Neural progenitor cell (in vitro differentiated cells): ENCODE results near the gene CD59. TPM values are rescaled to one million over a fixed set of nuclear protein-coding genes. Genes with fewer than 3 reads are reported as not detected.

Experiments
- DNase-seq: peaks from one replicate; pipeline ENCODE4 v3.0.0-alpha.2; 2016; ENCODE audit warnings: low spot score
- H2AFZ ChIP-seq: fragments of 200-600 bp; sonication (generic); replicated peaks from 2 replicates; pipeline ENCODE4 v1.6.1; 2016; ENCODE audit warnings: antibody characterized with exemption
- H3F3A ChIP-seq: fragments of 200-600 bp; sonication (generic); 2 replicates; pipeline ENCODE4 v1.6.1; 2016; ENCODE audit warnings: antibody characterized with exemption, low read depth
- H3K27ac ChIP-seq: fragments of 200-600 bp; sonication (generic); 2 replicates; pipeline ENCODE4 v1.5.1; 2016; ENCODE audit warnings: mild to moderate bottlenecking
- H3K27me3 ChIP-seq: fragments of 200-600 bp; sonication (generic); 2 replicates; pipeline ENCODE4 v1.6.1; 2016; ENCODE audit warnings: mild to moderate bottlenecking, moderate library complexity
- H3K36me3 ChIP-seq: fragments of 200-600 bp; sonication (generic); 2 replicates; pipeline ENCODE4 v1.5.1; 2016
- H3K4me1 ChIP-seq: fragments of 200-600 bp; sonication (generic); 2 replicates; pipeline ENCODE4 v1.6.1; 2016; ENCODE audit warnings: mixed run types
- H3K4me2 ChIP-seq: fragments of 200-600 bp; sonication (generic); 2 replicates; pipeline ENCODE4 v1.6.1; 2016
- H3K4me3 ChIP-seq: fragments of 200-600 bp; sonication (generic); 2 replicates; pipeline ENCODE4 v1.5.1; 2016
- H3K79me2 ChIP-seq: fragments of 200-600 bp; sonication (generic); 2 replicates; pipeline ENCODE4 v1.6.1; 2016; ENCODE audit warnings: low read depth
- H3K9ac ChIP-seq: fragments of 200-600 bp; sonication (generic); 2 replicates; pipeline ENCODE4 v1.6.1; 2016
- H3K9me3 ChIP-seq: fragments of 200-600 bp; sonication (generic); 2 replicates; pipeline ENCODE4 v1.5.1; 2016; ENCODE audit warnings: low read depth
- H4K20me1 ChIP-seq: fragments of 200-600 bp; sonication (generic); 2 replicates; pipeline ENCODE4 v1.6.1; 2016; ENCODE audit warnings: low read depth
- H3K27ac Mint-ChIP-seq: 3 replicates; pipeline ENCODE4 v1.8.0; 2021; ENCODE audit warnings: mixed read lengths
- H3K27me3 Mint-ChIP-seq: 2 replicates; pipeline ENCODE4 v1.8.0; 2022; ENCODE audit warnings: low read depth, mild to moderate bottlenecking, inconsistent platforms, moderate library complexity, mixed read lengths; ENCODE audit not compliant: insufficient read depth
- H3K36me3 Mint-ChIP-seq: 3 replicates; pipeline ENCODE4 v1.8.0; 2021; ENCODE audit warnings: mixed read lengths
- H3K4me1 Mint-ChIP-seq: 3 replicates; pipeline ENCODE4 v1.8.0; 2021; ENCODE audit warnings: mixed read lengths
- H3K4me3 Mint-ChIP-seq: 3 replicates; pipeline ENCODE4 v1.8.0; 2021; ENCODE audit warnings: mild to moderate bottlenecking, moderate library complexity, mixed read lengths
- H3K9me3 Mint-ChIP-seq: 3 replicates; pipeline ENCODE4 v1.8.0; 2020; ENCODE audit warnings: mixed read lengths
- EZH2 ChIP-seq: fragments of 200-600 bp; sonication (generic); IDR thresholded peaks from 2 replicates; pipeline ENCODE4 v1.6.1; 2017; ENCODE audit warnings: antibody characterized with exemption, mild to moderate bottlenecking, moderate library complexity
- EZH2phosphoT487 ChIP-seq: fragments of 200-600 bp; sonication (generic); IDR thresholded peaks from 2 replicates; pipeline ENCODE4 v1.6.1; 2017; ENCODE audit warnings: antibody characterized with exemption
- total RNA-seq: library from RNA; depleted of rRNA; stranded (reverse); fragments of >200 nt; gene quantifications from 2 replicates; pipeline ENCODE4 v1.2.3, GENCODE V29; 2015; ENCODE audit warnings: low replicate concordance
- TF ChIP-seq, protein P1 (sequence below): fragments of 200-600 bp; sonication (generic); IDR thresholded peaks from 2 replicates; pipeline ENCODE4 v1.5.1; 2017; ENCODE audit warnings: antibody characterized with exemption, mild to moderate bottlenecking

CD59 gene
- total RNA-seq, 1 donor from 2014 or later: 74.7 TPM

DNA sequence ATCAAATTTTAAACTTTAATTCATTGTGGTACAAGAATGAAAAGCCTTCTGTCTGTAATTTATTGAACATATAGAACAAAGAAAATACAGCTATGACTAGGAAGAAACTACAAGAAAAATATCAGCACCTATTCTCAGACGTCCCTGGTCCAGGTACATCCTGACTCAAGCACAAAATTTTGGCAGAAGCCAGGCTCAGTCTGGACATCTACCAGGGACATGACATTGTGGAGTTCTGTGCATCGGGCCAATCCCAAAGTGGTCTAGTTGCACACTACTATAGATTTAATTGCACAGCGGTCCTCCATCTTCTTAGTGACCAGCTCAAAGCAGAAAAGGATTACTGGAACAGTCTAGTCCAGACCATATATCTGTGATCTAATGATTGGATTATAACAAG lies 15.7 kb upstream of the CD59 start:
- Mint-ChIP-seq H3K4me1 (no peaks in the 10 kb centered on the region), H3K4me3 (no peak overlapping the region), H3K27ac (no peak overlapping the region), H3K36me3 (peaks cover 14% of the 10 kb centered on the region), H3K27me3 (no peaks in the 10 kb centered on the region), H3K9me3 (no peaks in the 10 kb centered on the region)
- no peak for TF ChIP-seq EZH2
- TF ChIP-seq, protein P1, sequence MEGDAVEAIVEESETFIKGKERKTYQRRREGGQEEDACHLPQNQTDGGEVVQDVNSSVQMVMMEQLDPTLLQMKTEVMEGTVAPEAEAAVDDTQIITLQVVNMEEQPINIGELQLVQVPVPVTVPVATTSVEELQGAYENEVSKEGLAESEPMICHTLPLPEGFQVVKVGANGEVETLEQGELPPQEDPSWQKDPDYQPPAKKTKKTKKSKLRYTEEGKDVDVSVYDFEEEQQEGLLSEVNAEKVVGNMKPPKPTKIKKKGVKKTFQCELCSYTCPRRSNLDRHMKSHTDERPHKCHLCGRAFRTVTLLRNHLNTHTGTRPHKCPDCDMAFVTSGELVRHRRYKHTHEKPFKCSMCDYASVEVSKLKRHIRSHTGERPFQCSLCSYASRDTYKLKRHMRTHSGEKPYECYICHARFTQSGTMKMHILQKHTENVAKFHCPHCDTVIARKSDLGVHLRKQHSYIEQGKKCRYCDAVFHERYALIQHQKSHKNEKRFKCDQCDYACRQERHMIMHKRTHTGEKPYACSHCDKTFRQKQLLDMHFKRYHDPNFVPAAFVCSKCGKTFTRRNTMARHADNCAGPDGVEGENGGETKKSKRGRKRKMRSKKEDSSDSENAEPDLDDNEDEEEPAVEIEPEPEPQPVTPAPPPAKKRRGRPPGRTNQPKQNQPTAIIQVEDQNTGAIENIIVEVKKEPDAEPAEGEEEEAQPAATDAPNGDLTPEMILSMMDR: no peak
- no peak for TF ChIP-seq EZH2phosphoT487
- Histone ChIP-seq H3K79me2 (no peaks in the 10 kb centered on the region), H3K9ac (no peak overlapping the region), H4K20me1 (no peaks in the 10 kb centered on the region), H3K4me1 (no peaks in the 10 kb centered on the region), H3K27me3 (no peaks in the 10 kb centered on the region), H3K4me3 (no peak overlapping the region), H3K27ac (no peak overlapping the region), H2AFZ (no peak overlapping the region), H3K4me2 (no peak overlapping the region), H3K9me3 (no peaks in the 10 kb centered on the region), H3K36me3 (peaks cover 16% of the 10 kb centered on the region), H3F3A (no peaks in the 10 kb centered on the region)
- DNase-seq: no peak

DNA sequence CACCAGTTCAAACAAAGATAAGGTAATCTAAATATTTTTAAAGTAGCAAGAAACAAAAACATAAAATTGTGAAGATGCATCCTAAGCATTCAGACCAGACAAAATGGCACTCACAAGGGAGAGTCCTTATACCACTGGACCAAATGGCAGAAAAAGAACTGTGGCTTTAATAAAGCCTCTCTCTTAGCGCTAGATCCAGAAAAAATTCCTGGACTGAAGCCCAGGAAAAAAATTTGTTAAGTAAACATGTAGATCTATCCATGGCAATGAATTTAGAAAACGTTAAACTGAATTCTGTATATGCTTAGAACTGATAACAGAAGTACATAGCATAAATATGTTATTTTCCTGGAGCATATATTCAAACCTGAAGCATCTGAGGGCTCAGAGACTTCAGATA lies 11.8 kb upstream of the CD59 start:
- Mint-ChIP-seq H3K4me3 (no peak overlapping the region), H3K36me3 (peaks cover 12% of the 10 kb centered on the region), H3K9me3 (no peaks in the 10 kb centered on the region), H3K27ac (no peak overlapping the region), H3K4me1 (no peaks in the 10 kb centered on the region), H3K27me3 (no peaks in the 10 kb centered on the region)
- TF ChIP-seq EZH2phosphoT487 (no peak), EZH2 (no peak)
- TF ChIP-seq, protein P1: no peak
- Histone ChIP-seq H3K4me2 (no peak overlapping the region), H2AFZ (no peak overlapping the region), H3K9ac (no peak overlapping the region), H3K9me3 (no peaks in the 10 kb centered on the region), H4K20me1 (no peaks in the 10 kb centered on the region), H3K27ac (no peak overlapping the region), H3K4me1 (no peaks in the 10 kb centered on the region), H3K79me2 (no peaks in the 10 kb centered on the region), H3F3A (no peaks in the 10 kb centered on the region), H3K36me3 (peaks cover 6% of the 10 kb centered on the region), H3K4me3 (no peak overlapping the region), H3K27me3 (no peaks in the 10 kb centered on the region)
- DNase-seq: no peak

DNA sequence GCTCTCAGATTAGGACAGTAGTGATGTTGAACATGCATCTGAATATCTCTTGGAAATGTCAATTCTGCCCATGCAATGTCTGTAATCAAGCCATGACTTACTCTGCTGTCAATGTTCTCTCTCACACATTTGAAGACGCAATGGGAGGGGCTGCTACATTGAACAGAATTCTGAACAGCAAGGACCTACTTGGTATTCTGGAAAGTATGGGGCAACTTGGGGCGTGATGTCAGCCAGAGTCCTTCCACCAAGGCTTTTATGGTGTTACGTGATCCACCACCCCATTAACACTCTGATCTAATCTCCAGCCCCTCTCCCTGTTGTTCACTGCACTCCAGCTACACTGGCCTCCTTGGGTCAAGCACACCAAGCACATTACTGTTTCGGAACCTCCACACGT lies 7.1 kb upstream of the CD59 start:
- Mint-ChIP-seq H3K4me1 (no peaks in the 10 kb centered on the region), H3K27ac (no peak overlapping the region), H3K4me3 (no peak overlapping the region), H3K9me3 (no peaks in the 10 kb centered on the region), H3K27me3 (peaks cover 2% of the 10 kb centered on the region), H3K36me3 (peaks cover 10% of the 10 kb centered on the region)
- no peaks in the 10 kb centered on the region for H3K79me2 ChIP-seq
- H3K4me2 ChIP-seq: no peak overlapping the region
- no peaks in the 10 kb centered on the region for H3K27me3 ChIP-seq
- H2AFZ ChIP-seq: no peak overlapping the region
- no peaks in the 10 kb centered on the region for H3K9me3 ChIP-seq
- no peaks in the 10 kb centered on the region for H4K20me1 ChIP-seq
- H3K4me1 ChIP-seq: no peaks in the 10 kb centered on the region
- H3K36me3 ChIP-seq: peaks cover 6% of the 10 kb centered on the region
- H3K27ac ChIP-seq: no peak overlapping the region
- no peak overlapping the region for H3K4me3 ChIP-seq
- H3F3A ChIP-seq: no peaks in the 10 kb centered on the region
- no peak overlapping the region for H3K9ac ChIP-seq
- TF ChIP-seq, protein P1: no peak
- no peak for TF ChIP-seq EZH2
- no peak for TF ChIP-seq EZH2phosphoT487
- DNase-seq: no peak
